A549 (cell line): ENCODE results near the gene TMEM163. TPM values are rescaled to one million over a fixed set of nuclear protein-coding genes. Genes with fewer than 3 reads are reported as not detected.
A peak's percentile ranks its signal among the peaks of the same experiment; 100 is the strongest.

Source experiments
- ATAC-seq, 2 experiments: fragments of 200-7000 bp in 1 of 2; fragments of >200 bp in 1 of 2; cut with Nextera tagmentation in 1 of 2; cut with Tn5 transposase in 1 of 2; 3 replicates each; pipeline versions ENCODE4 v1.8.0 to v1.9.1; 2018 to 2020; ENCODE audit warnings: mild to moderate bottlenecking in 1 of 2, moderate library complexity in 1 of 2
- CTCF ChIA-PET: fragments of 300-600 bp; sonication (Branson Sonifier 250); formaldehyde crosslinking; extraction: SDS; loops from one replicate; lab custom pipeline; 2021; ENCODE audit warnings: antibody characterized with exemption, inconsistent platforms; lab: Yijun Ruan, JAX
- POLR2A ChIA-PET: fragments of 350-600 bp; formaldehyde crosslinking; extraction: SDS; loops from one replicate; lab custom pipeline; 2021; ENCODE audit warnings: antibody characterized with exemption, inconsistent platforms; lab: Yijun Ruan, JAX
- DNase-seq, 2 experiments: peaks; one replicate each; pipeline versions ENCODE4 v3.0.0 to v3.0.0-alpha.2; 2011 to 2016; ENCODE audit warnings: low read depth in 1 of 2, low spot score in 1 of 2
- FAIRE-seq: peaks from 2 replicates; lab custom pipeline; 2011; peaks lifted over from hg19 to GRCh38; lab: Jason Lieb, UNC
- H3K27ac ChIP-seq, 2 experiments: fragments of >200 bp; sonication (Bioruptor Twin); formaldehyde crosslinking; 3 replicates each; pipeline ENCODE4 v1.5.1; 2016 to 2017
- H3K4me1 ChIP-seq: fragments of >200 bp; sonication (Bioruptor Twin); formaldehyde crosslinking; 3 replicates; pipeline ENCODE4 v1.6.1; 2016
- H3K4me2 ChIP-seq: fragments of >200 bp; sonication (Bioruptor Twin); formaldehyde crosslinking; 3 replicates; pipeline ENCODE4 v1.6.1; 2016
- H3K4me3 ChIP-seq: fragments of >200 bp; sonication (Bioruptor Twin); formaldehyde crosslinking; 3 replicates; pipeline ENCODE4 v1.5.1; 2016
- H3K9me3 ChIP-seq: fragments of >200 bp; sonication (Bioruptor Twin); formaldehyde crosslinking; 3 replicates; pipeline ENCODE4 v1.6.1; 2016
- ATOH8 ChIP-seq: fragments of 250-450 bp; sonication (Bioruptor Pico); IDR thresholded peaks from 2 replicates; pipeline ENCODE4 v1.5.0; 2020; ENCODE audit warnings: low read depth, mild to moderate bottlenecking, moderate library complexity
- BCL3 ChIP-seq: fragments of >200 bp; sonication (Bioruptor Twin); formaldehyde crosslinking; IDR thresholded peaks from 3 replicates; pipeline ENCODE4 v1.6.1; 2016
- E2F6 ChIP-seq: IDR thresholded peaks from 2 replicates; pipeline ENCODE4 v1.6.1; 2012; ENCODE audit warnings: low read depth, borderline replicate concordance
- ESRRA ChIP-seq: fragments of 150-350 bp; IDR thresholded peaks from 2 replicates; pipeline ENCODE4 v1.6.1; 2014; ENCODE audit warnings: mild to moderate bottlenecking, low read length, borderline replicate concordance
- FOSL2 ChIP-seq, 2 experiments: fragments of 450-650 bp in 1 of 2; fragments of >200 bp in 1 of 2; sonication (Bioruptor Twin) in 1 of 2; formaldehyde crosslinking; IDR thresholded peaks; 2 replicates each; pipeline versions ENCODE4 v1.5.0 to v1.6.1; 2016 to 2020; ENCODE audit warnings: mild to moderate bottlenecking in 1 of 2, moderate library complexity in 1 of 2
- FOXS1 ChIP-seq: fragments of 250-450 bp; sonication (Bioruptor Pico); IDR thresholded peaks from 2 replicates; pipeline ENCODE4 v1.5.0; 2020; ENCODE audit warnings: mild to moderate bottlenecking, moderate library complexity
- HEYL ChIP-seq: fragments of 250-450 bp; sonication (Bioruptor Pico); IDR thresholded peaks from 2 replicates; pipeline ENCODE4 v1.8.0; 2021; ENCODE audit warnings: mild to moderate bottlenecking, moderate library complexity
- HMGXB4 ChIP-seq: fragments of 250-450 bp; sonication (Bioruptor Pico); IDR thresholded peaks from 2 replicates; pipeline ENCODE4 v1.5.0; 2021; ENCODE audit warnings: mild to moderate bottlenecking, moderate library complexity, borderline replicate concordance
- HOXA7 ChIP-seq: fragments of 250-450 bp; sonication (Bioruptor Pico); IDR thresholded peaks from 2 replicates; pipeline ENCODE4 v1.5.0; 2020; ENCODE audit warnings: mild to moderate bottlenecking, moderate library complexity
- HOXB5 ChIP-seq: fragments of 250-450 bp; sonication (Bioruptor Pico); IDR thresholded peaks from 2 replicates; pipeline ENCODE4 v1.5.0; 2020; ENCODE audit warnings: mild to moderate bottlenecking, moderate library complexity
- MAFK ChIP-seq: fragments of 450-650 bp; IDR thresholded peaks from 2 replicates; pipeline ENCODE4 v1.6.1; 2014; ENCODE audit not compliant: partially characterized antibody
- NPAS2 ChIP-seq: fragments of 250-450 bp; sonication (Bioruptor Pico); IDR thresholded peaks from 2 replicates; pipeline ENCODE4 v1.8.0; 2022; ENCODE audit warnings: mild to moderate bottlenecking, moderate library complexity, borderline replicate concordance
- POLR2A ChIP-seq: IDR thresholded peaks from 2 replicates; pipeline ENCODE4 v1.6.1; 2012; ENCODE audit warnings: mild to moderate bottlenecking, low read length
- RNF2 ChIP-seq: fragments of 200-600 bp; sonication (generic); IDR thresholded peaks from 2 replicates; pipeline ENCODE4 v1.6.1; 2016; ENCODE audit warnings: low read depth, mild to moderate bottlenecking, antibody characterized with exemption, moderate library complexity, borderline replicate concordance
- SMC3 ChIP-seq: fragments of >200 bp; sonication (Bioruptor Twin); formaldehyde crosslinking; IDR thresholded peaks from 3 replicates; pipeline ENCODE4 v1.6.1; 2018; ENCODE audit warnings: inconsistent platforms
- SREBF2 ChIP-seq: fragments of 450-650 bp; IDR thresholded peaks from 2 replicates; pipeline ENCODE4 v1.6.1; 2014; ENCODE audit warnings: mild to moderate bottlenecking, moderate library complexity
- TP53 ChIP-seq: fragments of 250-450 bp; sonication (Bioruptor Pico); IDR thresholded peaks from 2 replicates; pipeline ENCODE4 v1.5.0; 2021; ENCODE audit warnings: mild to moderate bottlenecking, moderate library complexity
- ZC3H11A ChIP-seq: fragments of 450-650 bp; IDR thresholded peaks from 2 replicates; pipeline ENCODE4 v1.6.1; 2014; ENCODE audit warnings: antibody characterized with exemption, mild to moderate bottlenecking
- ZFP36 ChIP-seq: fragments of 450-650 bp; IDR thresholded peaks from 2 replicates; pipeline ENCODE4 v1.6.1; 2014; ENCODE audit warnings: borderline replicate concordance; ENCODE audit not compliant: partially characterized antibody
- ZNF302 ChIP-seq: fragments of 250-450 bp; sonication (Bioruptor Pico); IDR thresholded peaks from 2 replicates; pipeline ENCODE4 v1.9.0; 2021; ENCODE audit warnings: inconsistent platforms, mild to moderate bottlenecking, moderate library complexity
- ZSCAN20 ChIP-seq: fragments of 250-450 bp; sonication (Bioruptor Pico); IDR thresholded peaks from 2 replicates; pipeline ENCODE4 v1.8.0; 2022; ENCODE audit warnings: mild to moderate bottlenecking, moderate library complexity
- WGBS: methylation state at CpG from one replicate; pipeline ENCODE4 v1.1.6; 2017; ENCODE audit errors: missing lambda C conversion rate; 5-methylcytosine and 5-hydroxymethylcytosine counted together
- polyA plus RNA-seq, 4 experiments: library from polyadenylated mRNA; depleted of rRNA in 3 of 4; stranded (reverse); fragments of >200 nt; fragmentation: RNase III in 1 of 4; extraction: RNeasy Plus Mini Kit Qiagen cat#74134 plus additional on column Dnase treatment in 1 of 4; gene quantifications; 2 replicates in 3 of 4; 3 replicates in 1 of 4; pipeline ENCODE4 v1.2.3, GENCODE V29; 2011 to 2017

Gene TMEM163
- polyA plus RNA-seq, 2 of the 4 experiments (the other 2 are of a cell fraction) = not detected

GRCh38 chr2:134716721-134717243 lies 2.0 kb downstream of the TMEM163 start:
- Histone ChIP-seq H3K27ac (no peak overlapping the region), H3K9me3 (no peaks in the 10 kb centered on the region), H3K4me2 (no peak overlapping the region), H3K4me1 (peaks cover 6% of the 10 kb centered on the region; the same call in 1 of the 3 replicates), H3K4me3 (no peak overlapping the region)
- no peak for FAIRE-seq
- DNase-seq = no peak
- ChIA-PET CTCF (interaction anchor here (1.1 kb wide), 1 partner anchor 51 kb away, joined by 3 read pairs; no protein-coding TSS in a partner anchor), POLR2A (no interaction called here)
- TF ChIP-seq ESRRA (no peak), ZC3H11A (no peak), HOXA7 (CRISPR knock-in tag) (no peak), ZNF302 (no peak), ZSCAN20 (CRISPR knock-in tag) (no peak), FOXS1 (CRISPR knock-in tag) (no peak), SREBF2 (no peak), ATOH8 (CRISPR knock-in tag) (no peak), POLR2A (no peak), RNF2 (no peak)
- 53% methylated on average over 8 of the region's 8 CpGs for WGBS
- ATAC-seq = no peak

GRCh38 chr2:134715932-134716643 lies 2.7 kb downstream of the TMEM163 start:
- H3K9me3 ChIP-seq = no peaks in the 10 kb centered on the region
- no peak for ATAC-seq
- POLR2A ChIA-PET = no interaction called here
- TF ChIP-seq SMC3 = no peak
- peak; percentile 45 for TF ChIP-seq MAFK
- TF ChIP-seq HEYL (CRISPR knock-in tag) = no peak
- TF ChIP-seq, all 56 proteins: peak for 1
- CTCF ChIA-PET = interaction anchor here (1.1 kb wide), 1 partner anchor 50 kb away, joined by 3 read pairs; no protein-coding TSS in a partner anchor
- H3K4me3 ChIP-seq = no peak overlapping the region
- H3K4me2 ChIP-seq = no peak overlapping the region
- DNase-seq = no peak
- no peak overlapping the region for H3K27ac ChIP-seq
- no peak for FAIRE-seq
- peaks cover 6% of the 10 kb centered on the region; the same call in 1 of the 3 replicates for H3K4me1 ChIP-seq
- WGBS = 51% methylated on average over 4 of the region's 4 CpGs

GRCh38 chr2:134714228-134714627 lies 4.6 kb downstream of the TMEM163 start:
- ATAC-seq (no peak), FAIRE-seq (no peak), DNase-seq (no peak)
- H3K4me3 ChIP-seq = no peak overlapping the region
- no peaks in the 10 kb centered on the region for H3K9me3 ChIP-seq
- H3K27ac ChIP-seq = no peak overlapping the region
- H3K4me2 ChIP-seq = no peak overlapping the region
- TF ChIP-seq POLR2A (no peak), NPAS2 (CRISPR knock-in tag) (no peak), ZFP36 (no peak), TP53 (CRISPR knock-in tag) (no peak), E2F6 (no peak), HMGXB4 (CRISPR knock-in tag) (no peak), BCL3 (no peak), HOXB5 (CRISPR knock-in tag) (no peak), FOSL2 (IDR thresholded peaks at IDR 0.05) (no peak), FOSL2 (CRISPR knock-in tag; IDR thresholded peaks at IDR 0.05) (no peak)
- POLR2A ChIA-PET = no interaction called here
- H3K4me1 ChIP-seq = peaks cover 6% of the 10 kb centered on the region; the same call in 1 of the 3 replicates
- WGBS = 44% methylated on average over 2 of the region's 2 CpGs
- CTCF ChIA-PET = no interaction called here
